RPMI8226 (cell line): ENCODE data around the gene ACAD8.

Source experiments
- DNase-seq: peaks from one replicate; pipeline ENCODE4 v3.0.0-alpha.2; 2015

Gene ACAD8

DNA sequence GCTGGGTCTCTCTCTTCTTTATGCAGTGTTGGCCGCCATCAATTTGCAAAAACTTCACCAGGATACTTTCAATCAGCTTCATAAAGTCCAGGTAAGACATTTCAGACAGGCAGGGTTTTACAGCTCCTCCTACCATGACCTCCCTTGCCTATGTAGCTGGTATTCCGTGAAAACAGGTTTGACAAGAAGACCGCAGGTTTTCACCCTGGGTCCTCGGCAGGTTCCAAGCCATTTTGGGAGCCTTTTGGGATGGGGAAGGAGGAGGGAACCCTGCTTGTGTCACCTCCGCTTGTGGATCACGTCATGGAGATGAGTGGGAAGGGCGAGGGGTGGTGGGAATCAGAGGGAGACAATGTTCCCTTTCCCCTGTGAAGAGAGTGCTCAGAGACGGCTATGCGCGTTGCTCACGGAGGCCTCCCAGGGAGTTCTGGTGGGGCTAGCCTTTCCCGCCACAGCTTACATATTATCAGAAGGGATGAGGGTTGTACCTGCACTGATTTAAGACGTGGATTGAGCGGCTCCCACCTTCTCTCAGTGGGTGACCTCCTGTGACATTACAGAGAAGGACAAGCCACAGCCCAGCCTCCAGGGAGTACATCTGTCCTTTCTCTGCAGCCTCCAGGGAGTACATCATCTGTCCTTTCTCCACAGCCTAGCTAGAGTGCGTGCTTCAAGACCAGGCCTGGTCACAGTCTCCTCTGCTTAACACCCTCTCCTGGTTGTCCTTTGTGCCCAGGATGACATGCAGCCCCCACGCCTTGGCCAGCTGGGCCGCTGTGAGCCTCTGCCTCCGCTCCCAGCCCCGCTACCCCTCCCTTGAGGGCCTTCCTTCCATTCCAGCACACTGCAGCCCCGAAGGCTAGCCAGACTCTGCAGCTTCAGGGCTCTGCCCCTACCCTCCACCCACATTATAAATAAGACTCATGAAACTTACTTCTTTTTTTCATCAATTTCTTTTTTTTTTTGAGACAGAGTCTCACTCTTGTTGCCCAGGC lies 40.0 kb downstream of the ACAD8 start:
- no peak for DNase-seq

DNA sequence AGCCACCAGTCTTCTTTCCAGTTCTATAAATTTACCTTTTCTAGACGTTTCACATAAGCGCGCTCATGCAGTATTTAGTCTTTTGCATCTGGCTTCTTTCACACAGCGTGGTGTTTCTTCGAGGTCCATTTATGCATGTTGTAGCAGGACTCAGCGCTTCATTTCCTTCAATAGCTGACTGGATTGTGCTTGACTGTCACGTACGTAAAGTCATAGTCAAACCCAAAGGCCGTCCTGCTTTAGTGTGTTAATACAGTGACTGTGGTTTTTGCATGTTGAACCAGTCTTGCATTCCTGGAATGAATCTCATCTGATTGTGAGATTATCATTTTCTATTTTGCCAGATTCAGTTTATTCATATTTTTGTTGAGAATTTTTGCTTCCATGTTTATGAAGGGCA lies 41.3 kb downstream of the ACAD8 start:
- DNase-seq = no peak

DNA sequence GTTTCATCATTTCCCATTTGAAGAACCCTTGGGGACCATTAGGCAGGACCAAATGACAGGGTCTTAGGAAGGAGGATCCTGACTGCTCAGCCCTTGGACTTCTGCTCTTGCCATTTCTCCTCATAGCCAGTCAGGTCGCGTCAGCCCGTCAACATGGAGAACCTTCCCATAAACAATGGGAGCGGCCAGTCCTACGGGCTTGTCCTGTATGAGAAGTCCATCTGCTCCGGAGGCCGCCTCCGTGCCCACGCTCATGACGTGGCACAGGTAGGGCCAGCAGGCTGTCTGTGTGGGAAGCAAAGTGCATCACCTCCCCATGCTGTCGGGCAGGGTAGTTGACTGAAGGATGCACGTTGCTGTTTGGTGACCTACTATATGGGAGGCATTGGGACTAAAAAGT lies 58.9 kb downstream of the ACAD8 start:
- no peak for DNase-seq

DNA sequence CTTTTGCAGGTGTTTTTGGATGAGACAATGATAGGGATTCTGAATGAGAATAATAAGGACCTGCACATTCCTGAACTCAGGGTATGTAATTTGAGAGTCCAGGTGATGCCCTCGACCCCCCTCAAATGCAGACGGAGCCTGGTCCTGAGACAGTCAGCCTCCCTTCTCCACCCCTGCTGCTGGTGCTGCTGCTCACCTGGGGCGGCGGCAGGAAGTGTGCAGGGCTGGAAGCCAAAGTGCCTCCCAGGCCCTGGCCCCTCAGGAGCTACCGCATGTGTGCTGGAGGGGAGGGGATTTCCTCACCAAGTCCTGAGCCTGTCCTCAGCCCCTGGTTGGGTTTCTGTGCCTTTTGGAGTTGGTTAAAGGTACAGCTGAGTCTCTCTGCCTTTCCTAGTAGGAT lies 59.4 kb downstream of the ACAD8 start:
- no peak for DNase-seq

DNA sequence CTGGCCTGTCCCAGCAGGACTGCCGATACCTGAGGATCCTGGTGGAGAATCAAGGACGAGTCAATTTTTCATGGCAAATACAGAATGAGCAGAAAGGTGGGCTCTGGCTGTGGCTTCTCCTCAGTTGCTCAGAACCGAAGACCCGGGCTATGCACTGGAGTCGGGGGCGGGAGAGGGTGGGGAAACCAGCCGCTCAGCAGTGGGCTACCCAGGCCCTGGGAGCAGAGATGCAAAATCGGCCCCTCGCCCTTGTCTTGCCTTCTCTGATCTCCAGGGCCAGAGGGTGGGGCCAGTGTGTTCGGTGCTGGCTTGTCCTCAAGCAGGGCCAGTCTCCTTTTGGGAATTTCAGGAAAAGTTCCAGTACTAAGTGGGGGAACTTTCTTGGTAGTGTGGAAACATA lies 60.0 kb downstream of the ACAD8 start:
- DNase-seq = no peak

DNA sequence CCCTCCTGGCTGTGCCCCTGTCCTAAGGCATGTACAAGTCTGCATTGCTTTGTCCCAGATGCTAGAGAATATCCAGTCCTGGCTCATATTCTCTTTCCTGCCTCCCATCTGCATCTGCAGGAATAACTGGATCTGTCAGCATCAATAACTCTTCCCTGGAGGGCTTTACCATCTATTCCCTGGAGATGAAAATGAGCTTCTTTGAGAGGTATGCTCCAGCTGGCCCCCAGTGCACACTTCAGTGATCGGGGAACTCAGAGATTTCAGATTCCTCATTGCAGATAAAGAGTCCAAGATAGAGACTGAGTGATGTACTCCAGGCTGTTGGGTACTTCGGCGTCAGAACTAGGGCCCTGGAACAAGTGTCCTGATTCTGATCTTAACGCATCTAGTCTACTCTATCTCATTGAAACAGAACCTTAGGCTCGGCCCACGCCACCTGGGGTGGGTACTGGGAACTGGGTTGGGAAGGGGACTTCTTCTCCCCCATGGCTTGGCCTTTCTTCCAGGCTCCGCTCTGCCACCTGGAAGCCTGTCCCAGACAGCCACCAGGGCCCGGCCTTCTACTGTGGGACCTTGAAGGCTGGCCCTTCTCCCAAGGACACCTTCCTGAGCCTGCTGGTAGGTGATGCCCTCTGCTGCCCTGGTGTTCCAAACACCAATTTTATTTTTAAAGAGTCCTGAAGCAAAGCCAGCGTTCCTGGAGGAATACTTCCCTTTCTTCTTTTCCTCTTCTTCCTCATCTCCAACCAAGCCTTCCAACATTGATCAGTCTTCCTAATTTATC lies 60.6 kb downstream of the ACAD8 start:
- no peak for DNase-seq
